IMR-90 (cell line): ENCODE measurements around the gene TCFL5. TPM values are rescaled to one million over a fixed set of nuclear protein-coding genes. Genes with fewer than 3 reads are reported as not detected.

Source experiments
- ATAC-seq: fragments of 200-7000 bp; cut with Tn5 transposase; 2 replicates; pipeline ENCODE4 v1.9.1; 2020; ENCODE audit warnings: low read depth, mild to moderate bottlenecking, moderate library complexity
- BruUV-seq: library from RNA; stranded (reverse); fragments of 400-500 nt; replicated peaks from 2 replicates; lab custom pipeline; 2021; lab: Mats Ljungman, UMichigan
- CTCF ChIA-PET: fragments of 300-600 bp; formaldehyde crosslinking; extraction: SDS; loops from one replicate; lab custom pipeline; 2021; ENCODE audit warnings: antibody characterized with exemption; lab: Yijun Ruan, JAX
- POLR2A ChIA-PET: fragments of 300-600 bp; sonication (Branson Sonifier 250); formaldehyde crosslinking; loops from one replicate; lab custom pipeline; 2022; ENCODE audit warnings: antibody characterized with exemption; ENCODE audit not compliant: unreplicated experiment; lab: Charles Lee
- DNase-seq: peaks from one replicate; pipeline ENCODE4 v3.0.0; 2013
- H2AFZ ChIP-seq: replicated peaks from 2 replicates; pipeline ENCODE3; 2013; ENCODE audit warnings: low read length, mild to moderate bottlenecking; ENCODE audit not compliant: poor library complexity
- H2AK5ac ChIP-seq: 2 replicates; pipeline ENCODE4 v1.6.1; 2013; ENCODE audit warnings: low read depth, low read length, inconsistent platforms
- H2AK9ac ChIP-seq: replicated peaks from 2 replicates; pipeline ENCODE3; 2013; ENCODE audit warnings: mild to moderate bottlenecking, low read depth, low read length, moderate library complexity; ENCODE audit not compliant: poor library complexity
- H2BK120ac ChIP-seq: 2 replicates; pipeline ENCODE4 v1.6.1; 2013; ENCODE audit warnings: low read depth, low read length, inconsistent platforms
- H2BK15ac ChIP-seq: 3 replicates; pipeline ENCODE4 v1.6.1; 2013; ENCODE audit warnings: low read depth, low read length, inconsistent platforms
- H2BK20ac ChIP-seq: 2 replicates; pipeline ENCODE4 v1.6.1; 2013; ENCODE audit warnings: low read depth, mild to moderate bottlenecking, inconsistent platforms, low read length, moderate library complexity
- H2BK5ac ChIP-seq: 2 replicates; pipeline ENCODE4 v1.6.1; 2013; ENCODE audit warnings: mild to moderate bottlenecking, low read depth, low read length, inconsistent platforms; ENCODE audit not compliant: poor library complexity, severe bottlenecking
- H3K14ac ChIP-seq: replicated peaks from 2 replicates; pipeline ENCODE4 v1.6.1; 2013; ENCODE audit warnings: low read depth, low read length, inconsistent platforms
- H3K18ac ChIP-seq: 2 replicates; pipeline ENCODE4 v1.6.1; 2013; ENCODE audit warnings: low read depth, low read length, control low read depth
- H3K23ac ChIP-seq: 2 replicates; pipeline ENCODE4 v1.6.1; 2013; ENCODE audit warnings: low read depth, low read length, inconsistent platforms
- H3K27ac ChIP-seq: 2 replicates; pipeline ENCODE4 v1.5.1; 2013; ENCODE audit warnings: mild to moderate bottlenecking, control low read depth, low read length; ENCODE audit not compliant: insufficient read depth
- H3K27me3 ChIP-seq: 2 replicates; pipeline ENCODE4 v1.6.1; 2013; ENCODE audit warnings: low read length; ENCODE audit not compliant: control insufficient read depth, insufficient read depth
- H3K36me3 ChIP-seq: 2 replicates; pipeline ENCODE4 v1.6.1; 2013; ENCODE audit warnings: low read length, mixed read lengths; ENCODE audit not compliant: control insufficient read depth, insufficient read depth
- H3K4ac ChIP-seq: 2 replicates; pipeline ENCODE4 v1.6.1; 2013; ENCODE audit warnings: low read depth, low read length, inconsistent platforms
- H3K4me1 ChIP-seq: 2 replicates; pipeline ENCODE4 v1.6.1; 2013; ENCODE audit warnings: low read length, mixed read lengths; ENCODE audit not compliant: control insufficient read depth, insufficient read depth
- H3K4me2 ChIP-seq: 2 replicates; pipeline ENCODE4 v1.6.1; 2013; ENCODE audit warnings: low read depth, mild to moderate bottlenecking, control low read depth, low read length, moderate library complexity
- H3K4me3 ChIP-seq: 2 replicates; pipeline ENCODE4 v1.5.1; 2013; ENCODE audit warnings: low read depth, mild to moderate bottlenecking, control low read depth, low read length, moderate library complexity; ENCODE audit not compliant: insufficient read depth
- H3K56ac ChIP-seq: 2 replicates; pipeline ENCODE4 v1.6.1; 2013; ENCODE audit warnings: low read length, inconsistent platforms; ENCODE audit not compliant: insufficient read depth; ENCODE audit errors: extremely low read depth
- H3K79me1 ChIP-seq, 2 experiments: 2 replicates each; pipeline ENCODE4 v1.6.1; 2013; ENCODE audit warnings: low read length in 2 of 2, inconsistent platforms in 1 of 2, low read depth in 1 of 2
- H3K9ac ChIP-seq: 2 replicates; pipeline ENCODE4 v1.6.1; 2013; ENCODE audit warnings: low read depth, low read length, control low read depth
- H3K9me1 ChIP-seq: 2 replicates; pipeline ENCODE4 v1.6.1; 2013; ENCODE audit warnings: low read length, inconsistent platforms; ENCODE audit not compliant: insufficient read depth
- H3K9me3 ChIP-seq: 2 replicates; pipeline ENCODE4 v1.6.1; 2013; ENCODE audit warnings: low read length; ENCODE audit not compliant: control insufficient read depth, insufficient read depth
- H4K20me1 ChIP-seq: 2 replicates; pipeline ENCODE4 v1.6.1; 2013; ENCODE audit warnings: low read length, inconsistent platforms; ENCODE audit not compliant: insufficient read depth
- H4K5ac ChIP-seq: 2 replicates; pipeline ENCODE4 v1.6.1; 2013; ENCODE audit warnings: mild to moderate bottlenecking, low read depth, low read length, control low read depth
- H4K8ac ChIP-seq, 2 experiments: 2 replicates each; pipeline ENCODE4 v1.6.1; 2013; ENCODE audit warnings: low read depth in 2 of 2, low read length in 2 of 2, control low read depth in 1 of 2, inconsistent platforms in 1 of 2
- H4K91ac ChIP-seq: 2 replicates; pipeline ENCODE4 v1.6.1; 2013; ENCODE audit warnings: low read depth, low read length, inconsistent platforms; ENCODE audit not compliant: insufficient read depth
- RFX5 ChIP-seq: IDR thresholded peaks from 2 replicates; pipeline ENCODE4 v1.8.0; 2012; ENCODE audit warnings: low read depth, mild to moderate bottlenecking, low read length, moderate library complexity
- SMC3 ChIP-seq: fragments of 150-350 bp; IDR thresholded peaks from 2 replicates; pipeline ENCODE4 v1.6.1; 2016; ENCODE audit warnings: low read depth, mild to moderate bottlenecking, antibody characterized with exemption, low read length, moderate library complexity
- WGBS, 2 experiments: methylation state at CpG; one replicate each; pipeline versions ENCODE4 v1.1.5 to v1.1.7; 2013; ENCODE audit warnings: missing lambda C conversion rate in 2 of 2; ENCODE audit not compliant: insufficient read length in 1 of 2; ENCODE audit errors: extremely low coverage in 2 of 2; 5-methylcytosine and 5-hydroxymethylcytosine counted together
- dilution Hi-C: fragments of 300-500 bp; cut with HindIII; formaldehyde crosslinking; loops from one replicate; pipeline ENCODE4 v1.14.3; 2018; ENCODE audit warnings: low sequenced_read_pairs; ENCODE audit not compliant: unreplicated experiment
- in situ Hi-C: fragments of 300-500 bp; cut with MboI; formaldehyde crosslinking; loops from 3 replicates; pipeline ENCODE4 v1.14.3; 2019; ENCODE audit warnings: low sequenced_read_pairs, inconsistent platforms, mixed read lengths
- intact Hi-C: fragments of 100-400 bp; cut with micrococcal nuclease; formaldehyde crosslinking; loops from 2 replicates; pipeline ENCODE4 v1.10.0; 2022
- polyA plus RNA-seq, 3 experiments: library from polyadenylated mRNA; depleted of rRNA; stranded (reverse); fragments of >200 nt; gene quantifications; 2 replicates each; pipeline ENCODE4 v1.2.3, GENCODE V29; 2012; ENCODE audit warnings: low replicate concordance in 1 of 3
- total RNA-seq: library from RNA; depleted of rRNA; stranded (reverse); fragments of >200 nt; gene quantifications from 2 replicates; pipeline ENCODE4 v1.2.3, GENCODE V29; 2012

The TCFL5 gene
- total and polyA plus RNA-seq, 2 of the 4 experiments (the other 2 are of a cell fraction) = 6.0 to 8.2 TPM

GRCh38 chr20:62885046-62885895 is 23.6 kb upstream of the TCFL5 start:
- dilution Hi-C loops (no loop called here), intact Hi-C loops (no loop called here), in situ Hi-C loops (no loop called here)
- ChIA-PET CTCF (no interaction called here), POLR2A (interaction anchor here (0.6 kb wide), 1 partner anchor 51 kb away, joined by 3 read pairs; no protein-coding TSS in a partner anchor)
- WGBS, 2 experiments = 91% methylated on average over 13 of the region's 20 CpGs; no CpG with 5 or more reads in 1 of the 2 experiments
- Histone ChIP-seq H4K5ac (no peak overlapping the region), H2BK15ac (no peak overlapping the region), H3K27ac (no peak overlapping the region), H3K9me1 (peaks cover 11% of the 10 kb centered on the region), H3K79me1 (peaks cover 0 to 20% of the 10 kb centered on the region in 2 experiments; a peak in 2 of 4 replicates), H2BK5ac (no peak overlapping the region), H3K4me2 (no peak overlapping the region), H3K18ac (no peak overlapping the region), H2AK5ac (no peak overlapping the region), H4K8ac (no peak overlapping the region), H3K9ac (no peak overlapping the region), H3K56ac (no peak overlapping the region), H2AK9ac (no peak overlapping the region), H2AFZ (no peak overlapping the region), H3K4ac (no peak overlapping the region), H3K9me3 (no peaks in the 10 kb centered on the region), H3K4me1 (peaks cover 11% of the 10 kb centered on the region), H3K36me3 (peaks cover 41% of the 10 kb centered on the region), H3K14ac (no peak overlapping the region), H2BK120ac (no peak overlapping the region), H3K27me3 (no peaks in the 10 kb centered on the region), H2BK20ac (no peak overlapping the region), H3K23ac (no peak overlapping the region), H4K20me1 (peaks cover 20% of the 10 kb centered on the region), H3K4me3 (no peak overlapping the region), H4K91ac (no peak overlapping the region)
- TF ChIP-seq RFX5 (no peak), SMC3 (no peak)
- ATAC-seq (no peak), DNase-seq (no peak)
- no TSS peak for BruUV-seq
